ENCODE results near the gene MED13. TPM values are rescaled to one million over a fixed set of nuclear protein-coding genes. Genes with fewer than 3 reads are reported as not detected.

MED13 gene
- total RNA-seq, 1 experiment from 2014 or later, result 60.7 TPM

GRCh38 chr17:62038248-62038647, 26.8 kb downstream of the MED13 start:
- peaks cover 4% of the 10 kb centered on the region; the same call in 1 of the 2 replicates for H3K79me2 ChIP-seq (ENCODE audit: insufficient read depth, low read length)
- TF ChIP-seq CTCF (conservative IDR thresholded peaks at IDR 0.05), result no peak
- WGBS (ENCODE audit: extremely low coverage, insufficient read length, low lambda C conversion rate), result no CpG with 5 or more reads among the region's 1 CpG

More at GRCh38 chr17:62038248-62038647, 26.8 kb downstream of the MED13 start:
- no peak overlapping the region for H3K56ac ChIP-seq (ENCODE audit: insufficient read length, low read depth, low read length)
- H3K4ac ChIP-seq (ENCODE audit: low read depth, low read length), result no peak overlapping the region
- no peaks in the 10 kb centered on the region for H4K20me1 ChIP-seq (ENCODE audit: control insufficient read depth, insufficient read depth, insufficient read length)
- no peak overlapping the region for H2AFZ ChIP-seq (ENCODE audit: low read length)
- no peak overlapping the region for H2BK15ac ChIP-seq (ENCODE audit: low read depth, low read length)
- H3T11ph ChIP-seq (ENCODE audit: low read length), result no peak overlapping the region
- no peaks in the 10 kb centered on the region for H3K4me1 Mint-ChIP-seq
- no peak overlapping the region for H4K8ac ChIP-seq (replicated peaks; ENCODE audit: insufficient read length, low read depth, low read length)
- no peak overlapping the region for H3K27ac ChIP-seq (ENCODE audit: insufficient read length, low read depth, low read length)
- no peaks in the 10 kb centered on the region for H3K4me1 ChIP-seq (ENCODE audit: insufficient read depth, low read length)
- H4K91ac ChIP-seq (ENCODE audit: insufficient read length, low read depth, low read length), result no peak overlapping the region
- H3K27ac Mint-ChIP-seq, result no peak overlapping the region
- no peak overlapping the region for H3K4me3 Mint-ChIP-seq
- H3K18ac ChIP-seq (ENCODE audit: insufficient read length, low read depth, low read length), result no peak overlapping the region
- H3K27me3 Mint-ChIP-seq (ENCODE audit: low read depth), result no peaks in the 10 kb centered on the region
- no peak overlapping the region for H2BK5ac ChIP-seq (ENCODE audit: insufficient read length, low read length)
- H2BK12ac ChIP-seq (ENCODE audit: insufficient read length, low read depth, low read length), result no peak overlapping the region
- peaks cover 9% of the 10 kb centered on the region for H3K79me1 ChIP-seq (ENCODE audit: insufficient read depth, low read depth, low read length, poor library complexity, severe bottlenecking)
- no peak overlapping the region for H3K14ac ChIP-seq (ENCODE audit: insufficient read depth, low read length)
- H3K23ac ChIP-seq (ENCODE audit: insufficient read length, low read depth, low read length), result no peak overlapping the region
- H3K23me2 ChIP-seq (ENCODE audit: insufficient read length, low read depth, low read length, poor library complexity, severe bottlenecking), result no peaks in the 10 kb centered on the region
- H3K9me3 ChIP-seq (ENCODE audit: control insufficient read depth, low read depth, low read length), result no peaks in the 10 kb centered on the region
- no peak overlapping the region for H2BK20ac ChIP-seq (ENCODE audit: low read depth, low read length, poor library complexity, severe bottlenecking)
- H2AK5ac ChIP-seq (ENCODE audit: insufficient read length, low read length), result no peak overlapping the region
- H3K9ac ChIP-seq (ENCODE audit: extremely low read depth, insufficient read length, low read length), result no peak overlapping the region
- peaks cover 8 to 50% (median 44%) of the 10 kb centered on the region in 3 experiments; a peak in 6 of 7 replicates for H3K36me3 Mint-ChIP-seq (ENCODE audit: insufficient read depth in 1 of 3, low read depth in 3 of 3)
- H3K27me3 ChIP-seq (ENCODE audit: insufficient read depth, low read length), result no peaks in the 10 kb centered on the region
- H3K9me3 Mint-ChIP-seq, result no peaks in the 10 kb centered on the region
- no peak for DNase-seq
- no peak overlapping the region for H2BK120ac ChIP-seq (ENCODE audit: low read depth, low read length, poor library complexity, severe bottlenecking)
- H3K4me2 ChIP-seq (ENCODE audit: insufficient read depth, insufficient read length, low read length), result no peak overlapping the region
- H4K5ac ChIP-seq (ENCODE audit: insufficient read length, low read depth, low read length), result no peak overlapping the region

All from H9 (cell line).